ENCODE measurements around the gene NKX3-2. TPM values are rescaled to one million over a fixed set of nuclear protein-coding genes. Genes with fewer than 3 reads are reported as not detected.
A peak's percentile ranks its signal among the peaks of the same experiment; 100 is the strongest.

NKX3-2 gene
- total and polyA plus RNA-seq, 2 of the 8 experiments (the other 6 are each of a cell fraction or from before 2014, with no cell fraction given): 0.13 TPM; not detected in 1

- Histone ChIP-seq H3K23ac (ENCODE audit: insufficient read length) (no peak overlapping the region), H3K9me3 (ENCODE audit: insufficient read depth in 2 of 2, low read depth in 1 of 2, low read length in 1 of 2) (peaks cover 8 to 14% of the 10 kb centered on the region in 2 experiments), H2BK15ac (ENCODE audit: low read length) (no peak overlapping the region), H3K79me2 (ENCODE audit: control insufficient read depth in 1 of 2, insufficient read depth in 2 of 2, low read length in 2 of 2) (no peaks in the 10 kb centered on the region), H3K4me2 (ENCODE audit: insufficient read depth in 1 of 2, low read depth in 2 of 2, low read length in 2 of 2) (no peak overlapping the region), H3K9ac (replicated peaks in 1 of 4; ENCODE audit: extremely low read depth in 1 of 4, low read depth in 3 of 4, low read length in 3 of 4) (no peak overlapping the region), H3K4me1 (replicated peaks in 1 of 4; ENCODE audit: control insufficient read depth in 3 of 4, insufficient read depth in 4 of 4, low read length in 3 of 4) (peaks cover 4 to 16% (median 12%) of the 10 kb centered on the region in 4 experiments), H3K4me3 (ENCODE audit: extremely low read depth in 1 of 4, insufficient read depth in 2 of 4, low read depth in 3 of 4, low read length in 4 of 4) (no peak overlapping the region), H2AK5ac (ENCODE audit: low read depth, low read length) (no peak overlapping the region), H4K20me1 (replicated peaks in 1 of 2; ENCODE audit: control insufficient read depth in 1 of 2, insufficient read depth in 2 of 2, low read length in 2 of 2) (peaks cover 3 to 4% of the 10 kb centered on the region in 2 experiments), H3K23me2 (ENCODE audit: low read depth, low read length) (peaks cover 4% of the 10 kb centered on the region; the same call in 1 of the 2 replicates), H4K5ac (ENCODE audit: insufficient read length, low read depth, low read length) (no peak overlapping the region), H3K27ac (ENCODE audit: low read depth, low read length) (no peak overlapping the region), H3K56ac (replicated peaks; ENCODE audit: insufficient read length, low read depth, low read length) (no peak overlapping the region), H3K79me1 (ENCODE audit: low read depth, low read length) (no peaks in the 10 kb centered on the region), H3K36me3 (ENCODE audit: control insufficient read depth in 2 of 4, insufficient read depth in 4 of 4, low read length in 3 of 4) (peaks cover 0 to 9% (median 2%) of the 10 kb centered on the region in 4 experiments; a peak in 2 of 8 replicates), H2AFZ (ENCODE audit: low read length) (no peak overlapping the region), H3K4ac (replicated peaks; ENCODE audit: insufficient read length, low read depth, low read length) (no peak overlapping the region), H2BK120ac (replicated peaks; ENCODE audit: low read depth, low read length) (no peak overlapping the region), H3K18ac (ENCODE audit: extremely low read depth, low read length) (no peak overlapping the region), H4K8ac (ENCODE audit: extremely low read depth, insufficient read depth, low read length) (no peak overlapping the region), H3K27me3 (replicated peaks in 1 of 4; ENCODE audit: control insufficient read depth in 3 of 4, extremely low read depth in 1 of 4, insufficient read depth in 3 of 4, low read length in 3 of 4) (peaks cover 49 to 58% (median 53%) of the 10 kb centered on the region in 4 experiments), H4K91ac (replicated peaks; ENCODE audit: insufficient read length, low read length) (no peak overlapping the region), H2BK5ac (ENCODE audit: low read depth, low read length) (no peak overlapping the region), H2BK12ac (ENCODE audit: low read depth, low read length) (no peak overlapping the region), H2BK20ac (ENCODE audit: low read length) (no peak overlapping the region), H3K14ac (ENCODE audit: insufficient read length) (no peak overlapping the region)
- FAIRE-seq (no peak), DNase-seq (ENCODE audit: low read depth in 1 of 2, low spot score in 2 of 2) (no peak)
- ChIA-PET POLR2A (ENCODE audit: partially characterized antibody) (interaction anchor here (0.7 kb wide), 1 partner anchor 13 kb away, joined by 3 read pairs; no protein-coding TSS in a partner anchor), CTCF (ENCODE audit: partially characterized antibody) (interaction anchor here (0.6 to 13.6 kb wide), 8 partner anchors 7 to 669 kb away, joined by 3 to 132 read pairs (median 6); partner anchors contain the start of gene NKX3-2)
- WGBS, 2 experiments (ENCODE audit: extremely low coverage in 1 of 2, insufficient coverage in 1 of 2, insufficient read length in 1 of 2, insufficient replicate concordance in 2 of 2, low coverage in 1 of 2, low lambda C conversion rate in 2 of 2, missing lambda C conversion rate in 1 of 2): 80% methylated on average over 2 of the region's 2 CpGs; no CpG with 5 or more reads in 1 of the 2 experiments
- no peak for TF ChIP-seq CEBPB (IDR thresholded peaks at IDR 0.05; ENCODE audit: low read depth, low read length)
- TF ChIP-seq CTCF (IDR thresholded peaks at IDR 0.05; ENCODE audit: control extremely low read depth in 1 of 3, insufficient read depth in 1 of 3, low read depth in 1 of 3, low read length in 3 of 3): peak in 1 of 3 experiments; percentile 21; a peak in 1 of 4 replicates
- TF ChIP-seq YY1 (IDR thresholded peaks at IDR 0.05; ENCODE audit: low read depth, low read length): no peak
- TF ChIP-seq SP4 (IDR thresholded peaks at IDR 0.05; ENCODE audit: low read length): no peak
- TF ChIP-seq JUND (IDR thresholded peaks at IDR 0.05; ENCODE audit: low read length): no peak
- no peak for TF ChIP-seq NRF1 (IDR thresholded peaks at IDR 0.05; ENCODE audit: low read depth, low read length)
- TF ChIP-seq SP1 (IDR thresholded peaks at IDR 0.05; ENCODE audit: low read depth, low read length): no peak
Observed at GRCh38 chr4:13521047-13521446, 23.3 kb downstream of the NKX3-2 start.

Data from H1 (cell line).